Lower leg skin (tissue), 4 donors: Measurements from ENCODE around the gene EVI5. TPM values are rescaled to one million over a fixed set of nuclear protein-coding genes. Genes with fewer than 3 reads are reported as not detected.

Source experiments
- DNase-seq, 2 donors: peaks; one replicate each; pipeline ENCODE4 v3.0.0-alpha.2; 2019; ENCODE audit warnings: low spot score in 2 of 2
- H3K4me3 ChIP-seq: fragments of 200-600 bp; sonication (generic); 2 replicates; pipeline ENCODE4 v1.5.1; 2017; ENCODE audit warnings: mild to moderate bottlenecking, low read depth; ENCODE audit not compliant: poor library complexity, severe bottlenecking
- CTCF ChIP-seq, 3 donors: fragments of 450-650 bp; IDR thresholded peaks; one replicate each; pipeline ENCODE4 v1.5.1; 2016; ENCODE audit warnings: antibody characterized with exemption in 3 of 3, mild to moderate bottlenecking in 3 of 3, moderate library complexity in 2 of 3
- POLR2A ChIP-seq, 2 donors: fragments of 450-650 bp; IDR thresholded peaks; one replicate each; pipeline ENCODE4 v1.6.1; 2016 to 2017; ENCODE audit warnings: antibody characterized with exemption in 2 of 2, mild to moderate bottlenecking in 1 of 2, moderate library complexity in 1 of 2
- WGBS, 2 donors: methylation state at CpG; one replicate each; pipeline ENCODE4 v1.1.5; 2018; 5-methylcytosine and 5-hydroxymethylcytosine counted together
- intact Hi-C: fragments of 100-400 bp; cut with DNase I; formaldehyde crosslinking; loops from one replicate; pipeline ENCODE4 v1.15.0; 2023; ENCODE audit warnings: low total_unique reads
- total RNA-seq, 4 donors: library from RNA; depleted of rRNA; stranded (reverse); fragments of >200 nt; gene quantifications; one replicate each; pipeline ENCODE4 v1.1.0, GENCODE V29; 2016

Gene EVI5
- total RNA-seq, result 10 to 100 TPM; 14.2 to 26.3 (median 21.4) TPM

GRCh38 chr1:92784639-92785500 lies at the start of gene EVI5:
Gene EVI5, minus strand, starts transcription at chr1:92785108. Its CDS starts 48,562 bp downstream, at chr1:92736546.
- peak; percentile 89 to 98 for DNase-seq
- H3K4me3 ChIP-seq, result peak within 1 kb of the TSS; percentile 82
- intact Hi-C loops, result no loop called here
- WGBS, 2 donors, result 1% methylated on average over 28 to 65 of the region's 94 CpGs
- TF ChIP-seq CTCF (IDR thresholded peaks at IDR 0.05) (no peak), POLR2A (IDR thresholded peaks at IDR 0.05) (no peak)

DNA sequence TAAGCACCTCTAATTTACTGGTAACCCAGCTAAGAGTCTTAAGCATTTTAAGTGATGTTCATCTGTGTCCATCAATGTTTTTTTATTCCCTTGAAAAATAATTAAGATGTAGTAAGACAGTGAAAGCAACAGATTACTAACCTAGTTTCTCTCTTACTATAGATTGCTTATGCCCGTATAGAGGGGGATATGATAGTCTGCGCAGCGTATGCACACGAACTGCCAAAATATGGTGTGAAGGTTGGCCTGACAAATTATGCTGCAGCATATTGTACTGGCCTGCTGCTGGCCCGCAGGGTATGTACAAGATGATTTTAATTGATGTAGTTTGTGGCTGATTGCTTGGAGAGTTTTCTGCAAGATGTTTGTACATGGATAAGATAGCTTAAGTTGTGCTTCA lies 49.7 kb upstream of the EVI5 start:
- no peak for TF ChIP-seq POLR2A (IDR thresholded peaks at IDR 0.05)
- no peak for TF ChIP-seq CTCF (IDR thresholded peaks at IDR 0.05)

GRCh38 chr1:92833840-92834239 lies 48.9 kb upstream of the EVI5 start:
- no peak for DNase-seq
- 60 to 64% methylated on average over 5 of the region's 5 CpGs for WGBS, 2 donors
- TF ChIP-seq POLR2A (IDR thresholded peaks at IDR 0.05) (no peak), CTCF (IDR thresholded peaks at IDR 0.05) (no peak)
- intact Hi-C loops, result no loop called here
- no peak overlapping the region for H3K4me3 ChIP-seq

More for the DNA sequence above, 49.7 kb upstream of the EVI5 start:
- intact Hi-C loops, result no loop called here
- H3K4me3 ChIP-seq, result no peak overlapping the region
- 73 to 76% methylated on average over 5 of the region's 5 CpGs for WGBS, 2 donors
- no peak for DNase-seq

DNA sequence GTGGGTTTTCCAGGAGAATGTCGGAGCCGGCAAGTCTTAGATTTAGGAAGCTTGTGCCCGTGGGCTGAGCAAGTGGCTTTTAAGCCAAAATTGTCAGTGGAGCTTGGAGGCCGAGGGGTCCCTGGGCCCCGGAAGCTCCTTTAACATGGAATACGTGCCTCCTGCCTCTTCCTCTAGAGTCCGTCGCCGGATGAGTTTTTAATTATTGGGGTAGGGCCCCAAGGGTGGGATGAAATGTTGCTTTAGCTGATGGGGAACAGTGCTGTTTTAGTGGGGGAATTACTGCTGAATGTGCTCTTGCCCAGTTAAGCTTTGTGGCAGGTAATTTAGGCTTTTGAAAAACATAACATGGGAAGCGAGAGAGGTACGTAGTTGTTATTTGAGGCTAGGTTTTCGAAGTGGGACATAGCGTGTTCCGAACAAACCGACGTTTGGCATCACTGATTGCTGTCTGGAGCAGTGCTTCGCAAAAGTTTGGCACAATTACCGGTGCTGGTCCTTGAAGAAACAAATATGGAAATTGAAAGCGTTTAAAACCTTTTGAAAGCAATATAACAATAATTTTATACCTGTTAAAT lies 47.7 kb upstream of the EVI5 start:
- WGBS, 2 donors, result 0% methylated on average over 19 of the region's 19 CpGs
- intact Hi-C loops, result no loop called here
- peak overlapping the region; percentile 99 for H3K4me3 ChIP-seq
- no peak for TF ChIP-seq POLR2A (IDR thresholded peaks at IDR 0.05)
- no peak for TF ChIP-seq CTCF (IDR thresholded peaks at IDR 0.05)
- no peak for DNase-seq

GRCh38 chr1:92831762-92832536 lies 47.0 kb upstream of the EVI5 start, which contains the start of gene RPL5:
Gene RPL5, plus strand, starts transcription at chr1:92832040. Its CDS starts 75 bp downstream, at chr1:92832115.
- peak in 1 of 3 donors; percentile 2 for TF ChIP-seq CTCF (IDR thresholded peaks at IDR 0.05)
- TF ChIP-seq POLR2A (IDR thresholded peaks at IDR 0.05), result peak in 1 of 2 donors; percentile 70
- peak within 1 kb of the TSS; percentile 99 for H3K4me3 ChIP-seq
- WGBS, 2 donors, result 0% methylated on average over 57 of the region's 57 CpGs
- intact Hi-C loops, result no loop called here
- DNase-seq, result peak; percentile 95 to 99
